GM19025 (cell line): ENCODE data around the gene FOXL2NB.

Experiments used
- ATAC-seq: cut with Tn5 transposase; IDR thresholded peaks from one replicate; pipeline ENCODE4 v1.9.1; 2021; ENCODE audit warnings: mild to moderate bottlenecking, low read depth, moderate library complexity; ENCODE audit not compliant: unreplicated experiment

FOXL2NB gene

GRCh38 chr3:138928727-138929372 lies 18.2 kb upstream of the FOXL2NB start:
- ATAC-seq: no peak

- ATAC-seq: no peak
These were observed 13.8 kb upstream of the FOXL2NB start for GRCh38 chr3:138933068-138933668.

- ATAC-seq: no peak
These were observed 12.9 kb upstream of the FOXL2NB start for GRCh38 chr3:138933981-138934691.

GRCh38 chr3:138935505-138935862 lies 11.5 kb upstream of the FOXL2NB start:
- no peak for ATAC-seq

- ATAC-seq: no peak
These were observed 10.9 kb upstream of the FOXL2NB start for GRCh38 chr3:138935863-138936740.

- ATAC-seq: no peak
These were observed 10.0 kb upstream of the FOXL2NB start for GRCh38 chr3:138936741-138937689.

- no peak for ATAC-seq
These were observed 9.3 kb upstream of the FOXL2NB start for GRCh38 chr3:138937690-138938055.

- ATAC-seq: no peak
These were observed 8.8 kb upstream of the FOXL2NB start for GRCh38 chr3:138938056-138938876.

- ATAC-seq: no peak
These were observed 8.0 kb upstream of the FOXL2NB start for GRCh38 chr3:138938877-138939560.

GRCh38 chr3:138939561-138940241 lies 7.3 kb upstream of the FOXL2NB start:
- ATAC-seq: no peak

- ATAC-seq: no peak
These were observed 6.6 kb upstream of the FOXL2NB start for GRCh38 chr3:138940446-138940845.

- ATAC-seq: no peak
These were observed 5.6 kb upstream of the FOXL2NB start for GRCh38 chr3:138941259-138941885.

GRCh38 chr3:138942271-138942670 lies 4.7 kb upstream of the FOXL2NB start:
- ATAC-seq: no peak

- no peak for ATAC-seq
These were observed 4.0 kb upstream of the FOXL2NB start for GRCh38 chr3:138942861-138943623.

GRCh38 chr3:138943724-138944653 lies 3.0 kb upstream of the FOXL2NB start:
- ATAC-seq: no peak

- ATAC-seq: no peak
These were observed 2.4 kb upstream of the FOXL2NB start for GRCh38 chr3:138944654-138944928.
